HG02852 (cell line): ENCODE results near the gene CCDC136.
A peak's percentile ranks its signal among the peaks of the same experiment; 100 is the strongest.

Experiments used
- ATAC-seq: cut with Tn5 transposase; IDR thresholded peaks from one replicate; pipeline ENCODE4 v1.9.1; 2021; ENCODE audit warnings: mild to moderate bottlenecking, moderate library complexity; ENCODE audit not compliant: unreplicated experiment

The CCDC136 gene

GRCh38 chr7:128791121-128791971, at the start of gene CCDC136:
Gene CCDC136, plus strand, starts transcription at chr7:128791968. Its CDS starts 444 bp downstream, at chr7:128792412.
- peak; percentile 83 for ATAC-seq

- no peak for ATAC-seq
Observed at GRCh38 chr7:128742206-128742605, 49.6 kb upstream of the CCDC136 start.

- ATAC-seq: no peak
Observed at GRCh38 chr7:128743112-128743772, 48.5 kb upstream of the CCDC136 start.

- no peak for ATAC-seq
Observed at GRCh38 chr7:128744366-128744905, 47.3 kb upstream of the CCDC136 start.

GRCh38 chr7:128745706-128746105, 46.1 kb upstream of the CCDC136 start:
- ATAC-seq: no peak

GRCh38 chr7:128747327-128748079, 44.3 kb upstream of the CCDC136 start:
- no peak for ATAC-seq

- ATAC-seq: no peak
Observed at GRCh38 chr7:128752251-128752650, 39.5 kb upstream of the CCDC136 start.

- ATAC-seq: no peak
Observed at GRCh38 chr7:128755075-128755818, 36.5 kb upstream of the CCDC136 start.

GRCh38 chr7:128755819-128756476, 35.8 kb upstream of the CCDC136 start:
- no peak for ATAC-seq

GRCh38 chr7:128757203-128757602, 34.6 kb upstream of the CCDC136 start:
- ATAC-seq: no peak

GRCh38 chr7:128758553-128758952, 33.2 kb upstream of the CCDC136 start:
- ATAC-seq: no peak

GRCh38 chr7:128759242-128759641, 32.5 kb upstream of the CCDC136 start:
- no peak for ATAC-seq

GRCh38 chr7:128763541-128763940, 28.2 kb upstream of the CCDC136 start:
- ATAC-seq: no peak

- ATAC-seq: no peak
Observed at GRCh38 chr7:128767475-128768110, 24.2 kb upstream of the CCDC136 start.

- ATAC-seq: no peak
Observed at GRCh38 chr7:128770233-128770632, 21.5 kb upstream of the CCDC136 start.

- ATAC-seq: no peak
Observed at GRCh38 chr7:128773604-128774003, 18.2 kb upstream of the CCDC136 start.

GRCh38 chr7:128774029-128774689, 17.6 kb upstream of the CCDC136 start:
- ATAC-seq: no peak

GRCh38 chr7:128774921-128775320, 16.8 kb upstream of the CCDC136 start:
- no peak for ATAC-seq
